Activated CD8-positive, alpha-beta T cell treated with anti-CD3 and anti-CD28 coated beads for 36 hours (primary cell): ENCODE results near the gene ALOX15B. TPM values are rescaled to one million over a fixed set of nuclear protein-coding genes. Genes with fewer than 3 reads are reported as not detected.

Experiments
- ATAC-seq: fragments of 200-7000 bp; cut with Tn5 transposase; one replicate; pipeline ENCODE4 v1.10.0; 2021; ENCODE audit warnings: mild to moderate bottlenecking, moderate library complexity
- CTCF ChIA-PET: fragments of 350-600 bp; sonication (Branson Sonifier 250); formaldehyde crosslinking; loops from one replicate; lab custom pipeline; 2021; ENCODE audit warnings: antibody characterized with exemption; lab: Charles Lee
- POLR2A ChIA-PET: fragments of 350-600 bp; sonication (Branson Sonifier 250); formaldehyde crosslinking; loops from one replicate; lab custom pipeline; 2021; ENCODE audit warnings: antibody characterized with exemption; lab: Charles Lee
- DNase-seq: peaks from one replicate; pipeline ENCODE4 v3.0.0-alpha.2; 2020
- H3K27ac Mint-ChIP-seq: one replicate; pipeline ENCODE4 v1.8.0; 2021; ENCODE audit warnings: mild to moderate bottlenecking, mixed read lengths
- H3K27me3 Mint-ChIP-seq: one replicate; pipeline ENCODE4 v1.8.0; 2021; ENCODE audit warnings: mixed read lengths
- H3K36me3 Mint-ChIP-seq: one replicate; pipeline ENCODE4 v1.8.0; 2021; ENCODE audit warnings: low read depth, mixed read lengths
- H3K4me1 Mint-ChIP-seq: one replicate; pipeline ENCODE4 v1.8.0; 2021; ENCODE audit warnings: low read depth, mixed read lengths
- H3K4me3 Mint-ChIP-seq: one replicate; pipeline ENCODE4 v1.8.0; 2021; ENCODE audit warnings: mild to moderate bottlenecking, moderate library complexity, mixed read lengths
- H3K9me3 Mint-ChIP-seq: one replicate; pipeline ENCODE4 v1.8.0; 2021; ENCODE audit warnings: mixed read lengths
- CTCF ChIP-seq: fragments of 200-600 bp; IDR thresholded peaks from one replicate; pipeline ENCODE4 v1.8.0; 2022; ENCODE audit warnings: antibody characterized with exemption, mild to moderate bottlenecking
- intact Hi-C: fragments of 100-400 bp; cut with micrococcal nuclease; formaldehyde crosslinking; loops from one replicate; pipeline ENCODE4 v1.10.0; 2022
- total RNA-seq, 2 experiments: library from RNA; stranded (reverse); gene quantifications; one replicate each; pipeline ENCODE4 v1.2.3, GENCODE V29; 2021

The ALOX15B gene
- total RNA-seq, 2 experiments from 2014 or later = 0.16 TPM; not detected in 1

DNA sequence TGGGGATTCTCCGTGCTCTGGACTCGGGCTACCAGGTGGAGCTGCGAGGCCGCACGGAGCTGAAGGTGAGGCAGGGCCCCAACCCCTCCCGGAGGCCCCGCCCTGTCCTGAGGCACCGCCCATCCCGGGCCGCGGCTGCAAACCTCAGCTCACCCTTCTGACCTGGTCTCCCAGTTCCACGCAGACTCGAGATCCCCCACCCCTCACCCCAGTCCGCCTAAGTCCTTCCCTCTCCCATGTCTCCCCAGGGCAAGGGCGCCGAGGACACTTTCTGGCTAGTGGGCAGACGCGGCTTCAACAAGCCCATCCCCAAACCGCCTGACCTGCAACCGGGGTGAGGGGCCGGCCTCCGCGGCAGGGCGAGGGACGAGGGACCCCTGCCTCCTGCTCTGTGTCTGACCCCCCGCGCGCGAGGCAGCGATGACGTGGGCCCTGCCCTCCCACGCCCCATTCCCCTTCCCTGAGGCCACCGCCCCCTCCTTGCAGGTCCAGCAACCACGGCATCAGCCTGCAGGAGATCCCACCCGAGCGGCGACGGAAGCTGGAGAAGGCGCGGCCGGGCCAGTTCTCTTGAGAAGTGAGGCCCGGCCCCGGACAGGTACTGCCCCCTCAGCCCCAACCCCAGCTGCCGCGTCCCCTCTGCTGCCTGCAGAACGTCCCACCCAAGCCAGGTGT, 22.8 kb upstream of the ALOX15B start:
- peak; percentile 38 for DNase-seq
- POLR2A ChIA-PET = interaction anchor here (0.6 to 1.0 kb wide), 3 partner anchors 12 to 113 kb away, joined by 3 to 4 read pairs (median 3); no protein-coding TSS in a partner anchor
- peak; percentile 43 for ATAC-seq
- Mint-ChIP-seq H3K4me1 (peaks cover 11% of the 10 kb centered on the region), H3K36me3 (no peaks in the 10 kb centered on the region), H3K27ac (no peak overlapping the region), H3K4me3 (peak overlapping the region; percentile 64), H3K9me3 (no peaks in the 10 kb centered on the region), H3K27me3 (peaks cover 12% of the 10 kb centered on the region)
- intact Hi-C loops = loop anchor here (5.0 kb wide), 1 partner anchor 41 kb away; no protein-coding TSS in a partner anchor
- CTCF ChIA-PET = interaction anchor here (0.6 to 7.1 kb wide), 14 partner anchors 11 to 272 kb away, joined by 3 to 65 read pairs (median 4); partner anchors contain the start of genes CNTROB, GUCY2D and TRAPPC1
- no peak for TF ChIP-seq CTCF

- POLR2A ChIA-PET = interaction anchor here (0.6 to 1.5 kb wide), 2 partner anchors 15 to 16 kb away, joined by 3 read pairs; no protein-coding TSS in a partner anchor
- peaks cover 11% of the 10 kb centered on the region for H3K4me1 Mint-ChIP-seq
These were observed 22.0 kb upstream of the ALOX15B start for GRCh38 chr17:8016632-8017424.

GRCh38 chr17:8018436-8018835, 20.4 kb upstream of the ALOX15B start:
- peaks cover 11% of the 10 kb centered on the region for H3K4me1 Mint-ChIP-seq
- no peak overlapping the region for H3K27ac Mint-ChIP-seq
- no peaks in the 10 kb centered on the region for H3K9me3 Mint-ChIP-seq
- intact Hi-C loops = loop anchor here (5.0 kb wide), 1 partner anchor 39 kb away; no protein-coding TSS in a partner anchor
- ATAC-seq (no peak), DNase-seq (no peak)
- peaks cover 14% of the 10 kb centered on the region for H3K27me3 Mint-ChIP-seq
- H3K36me3 Mint-ChIP-seq = no peaks in the 10 kb centered on the region
- H3K4me3 Mint-ChIP-seq = no peak overlapping the region
- CTCF ChIA-PET = interaction anchor here (0.8 to 7.1 kb wide), 13 partner anchors 9 to 78 kb away, joined by 3 to 65 read pairs (median 6); partner anchors contain the start of gene GUCY2D
- no peak for TF ChIP-seq CTCF
- POLR2A ChIA-PET = interaction anchor here (0.6 to 1.5 kb wide), 3 partner anchors 17 to 90 kb away, joined by 3 read pairs; no protein-coding TSS in a partner anchor

More at GRCh38 chr17:8016632-8017424, 22.0 kb upstream of the ALOX15B start:
- DNase-seq = peak; percentile 77
- ATAC-seq = peak; percentile 92
- intact Hi-C loops = loop anchor here (5.0 kb wide), 1 partner anchor 40 kb away; no protein-coding TSS in a partner anchor
- H3K27ac Mint-ChIP-seq = no peak overlapping the region
- no peaks in the 10 kb centered on the region for H3K9me3 Mint-ChIP-seq
- CTCF ChIA-PET = interaction anchor here (0.6 to 7.1 kb wide), 28 partner anchors 9 to 273 kb away, joined by 3 to 65 read pairs (median 5); partner anchors contain the start of genes CNTROB, GUCY2D and TRAPPC1
- H3K4me3 Mint-ChIP-seq = peak overlapping the region; percentile 64
- peak; percentile 85 for TF ChIP-seq CTCF
- H3K36me3 Mint-ChIP-seq = no peaks in the 10 kb centered on the region
- peaks cover 13% of the 10 kb centered on the region for H3K27me3 Mint-ChIP-seq

- CTCF ChIA-PET = interaction anchor here (1.5 to 7.1 kb wide), 5 partner anchors 10 to 39 kb away, joined by 3 to 65 read pairs (median 13); no protein-coding TSS in a partner anchor
- H3K4me3 Mint-ChIP-seq = no peak overlapping the region
These were observed 19.7 kb upstream of the ALOX15B start for GRCh38 chr17:8019166-8019565.

More at GRCh38 chr17:8019166-8019565, 19.7 kb upstream of the ALOX15B start:
- ATAC-seq = no peak
- peaks cover 14% of the 10 kb centered on the region for H3K27me3 Mint-ChIP-seq
- H3K27ac Mint-ChIP-seq = no peak overlapping the region
- H3K9me3 Mint-ChIP-seq = no peaks in the 10 kb centered on the region
- no peak for TF ChIP-seq CTCF
- no peaks in the 10 kb centered on the region for H3K36me3 Mint-ChIP-seq
- intact Hi-C loops = loop anchor here (5.0 kb wide), 1 partner anchor 38 kb away; no protein-coding TSS in a partner anchor
- no peak for DNase-seq
- peaks cover 11% of the 10 kb centered on the region for H3K4me1 Mint-ChIP-seq
- POLR2A ChIA-PET = interaction anchor here (0.6 kb wide), 1 partner anchor 45 kb away, joined by 3 read pairs; no protein-coding TSS in a partner anchor
